Hepatic stellate cell (primary cell): Measurements from ENCODE around the gene TRAF3IP3.
A peak's percentile ranks its signal among the peaks of the same experiment; 100 is the strongest.
"Not testable (repeated sequence)": the region's sequence is repeated elsewhere in the genome, so short reads cannot be mapped to it uniquely, and the experiment has no call there.

Experiments
- DNase-seq: peaks from one replicate; pipeline ENCODE4 v3.0.0; 2011; ENCODE audit warnings: low spot score

The TRAF3IP3 gene

GRCh38 chr1:209769171-209769904, 13.5 kb downstream of the TRAF3IP3 start:
- DNase-seq, result peak; percentile 90

GRCh38 chr1:209769971-209770370, 14.1 kb downstream of the TRAF3IP3 start:
- DNase-seq, result peak; percentile 68

- no peak for DNase-seq
Observed at GRCh38 chr1:209770636-209771415, 15.0 kb downstream of the TRAF3IP3 start.

- no peak for DNase-seq
Observed at GRCh38 chr1:209772126-209772525, 16.3 kb downstream of the TRAF3IP3 start.

GRCh38 chr1:209774592-209774991, 18.7 kb downstream of the TRAF3IP3 start:
- DNase-seq, result no peak

GRCh38 chr1:209775678-209776077, 19.8 kb downstream of the TRAF3IP3 start:
- DNase-seq, result no peak

- DNase-seq, result no peak
Observed at GRCh38 chr1:209777587-209777986, 21.7 kb downstream of the TRAF3IP3 start.

- DNase-seq, result no peak
Observed at GRCh38 chr1:209778102-209778501, 22.2 kb downstream of the TRAF3IP3 start.

GRCh38 chr1:209780268-209780667, 24.4 kb downstream of the TRAF3IP3 start:
- no peak for DNase-seq

GRCh38 chr1:209783386-209783785, 27.5 kb downstream of the TRAF3IP3 start:
- DNase-seq, result no peak

GRCh38 chr1:209784265-209785169, 28.7 kb downstream of the TRAF3IP3 start, which contains the start of gene C1orf74:
TSS of gene C1orf74 (minus strand) at chr1:209784559. CDS start at chr1:209783634, 925 bp downstream.
- DNase-seq, result peak; percentile 97

- DNase-seq, result no peak
Observed at GRCh38 chr1:209785592-209785991, 29.7 kb downstream of the TRAF3IP3 start.

- DNase-seq, result no peak
Observed at GRCh38 chr1:209786146-209786545, 30.3 kb downstream of the TRAF3IP3 start.

GRCh38 chr1:209787551-209787950, 31.7 kb downstream of the TRAF3IP3 start:
- no peak for DNase-seq

- no peak for DNase-seq
Observed at GRCh38 chr1:209789245-209789644, 33.4 kb downstream of the TRAF3IP3 start.

GRCh38 chr1:209790286-209791193, 34.7 kb downstream of the TRAF3IP3 start:
- DNase-seq, result no peak

- DNase-seq, result no peak
Observed at GRCh38 chr1:209791920-209792319, 36.1 kb downstream of the TRAF3IP3 start.

- not testable (repeated sequence) for DNase-seq
Observed at GRCh38 chr1:209793711-209794110, 37.9 kb downstream of the TRAF3IP3 start.

GRCh38 chr1:209797978-209798639, 42.3 kb downstream of the TRAF3IP3 start:
- DNase-seq, result no peak

GRCh38 chr1:209800984-209801834, 45.4 kb downstream of the TRAF3IP3 start:
- no peak for DNase-seq
